HEK293 (cell line): ENCODE measurements around the gene ZNF416.

Source experiments
- SP2 ChIP-seq: fragments of 450-650 bp; formaldehyde crosslinking; IDR thresholded peaks from 2 replicates; pipeline ENCODE4 v1.5.1; 2016; ENCODE audit warnings: missing biosample characterization, missing genetic modification characterization
- ZBTB1 ChIP-seq: fragments of 450-650 bp; formaldehyde crosslinking; IDR thresholded peaks from 2 replicates; pipeline ENCODE4 v1.5.1; 2016; ENCODE audit warnings: missing biosample characterization, missing genetic modification characterization
- TF ChIP-seq, protein P1 (sequence below): fragments of 450-650 bp; formaldehyde crosslinking; IDR thresholded peaks from 2 replicates; pipeline ENCODE4 v1.5.1; 2016; ENCODE audit warnings: missing biosample characterization, missing genetic modification characterization

DNA sequence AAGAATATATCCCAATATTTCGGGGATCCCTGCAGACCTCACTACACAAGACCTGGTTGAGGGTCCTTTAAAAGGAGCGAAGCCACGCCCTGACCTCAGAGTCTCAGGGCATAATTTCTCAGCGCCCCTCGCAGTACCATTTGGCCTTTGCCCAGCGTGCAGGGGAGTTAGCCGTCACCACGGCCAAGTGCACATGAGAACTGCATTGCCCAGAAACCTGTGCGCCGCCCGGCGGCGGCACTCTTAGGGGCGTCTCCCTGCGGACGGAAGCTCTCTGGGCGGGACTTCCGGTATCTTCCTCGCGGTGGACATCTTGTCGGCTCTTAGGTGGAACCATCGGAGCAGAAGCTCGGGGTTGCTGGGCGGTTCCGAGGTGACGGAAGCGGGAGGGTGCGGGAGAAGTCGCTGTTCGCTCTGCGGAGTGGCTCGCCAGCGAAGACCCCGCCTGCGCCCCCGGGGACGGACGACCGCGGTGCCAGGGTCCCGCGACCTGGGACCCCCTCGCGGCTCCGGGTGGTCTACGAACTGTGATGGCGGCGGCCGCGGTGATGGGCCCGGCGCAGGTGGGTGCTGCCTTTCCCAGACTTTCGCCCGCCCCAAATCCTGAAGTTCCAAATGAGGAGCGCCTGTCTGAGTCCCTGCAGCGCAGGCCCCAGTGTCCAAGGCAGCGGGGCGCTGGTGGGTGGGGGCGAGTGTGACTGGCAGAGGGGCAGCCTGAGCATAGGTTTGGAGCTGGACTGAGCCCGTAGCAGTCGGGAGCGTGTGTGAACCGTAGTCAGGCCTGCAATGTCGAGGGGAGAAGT, 35.4 kb upstream of the ZNF416 start, which contains the start of gene ZNF134:
- TF ChIP-seq, protein P1, sequence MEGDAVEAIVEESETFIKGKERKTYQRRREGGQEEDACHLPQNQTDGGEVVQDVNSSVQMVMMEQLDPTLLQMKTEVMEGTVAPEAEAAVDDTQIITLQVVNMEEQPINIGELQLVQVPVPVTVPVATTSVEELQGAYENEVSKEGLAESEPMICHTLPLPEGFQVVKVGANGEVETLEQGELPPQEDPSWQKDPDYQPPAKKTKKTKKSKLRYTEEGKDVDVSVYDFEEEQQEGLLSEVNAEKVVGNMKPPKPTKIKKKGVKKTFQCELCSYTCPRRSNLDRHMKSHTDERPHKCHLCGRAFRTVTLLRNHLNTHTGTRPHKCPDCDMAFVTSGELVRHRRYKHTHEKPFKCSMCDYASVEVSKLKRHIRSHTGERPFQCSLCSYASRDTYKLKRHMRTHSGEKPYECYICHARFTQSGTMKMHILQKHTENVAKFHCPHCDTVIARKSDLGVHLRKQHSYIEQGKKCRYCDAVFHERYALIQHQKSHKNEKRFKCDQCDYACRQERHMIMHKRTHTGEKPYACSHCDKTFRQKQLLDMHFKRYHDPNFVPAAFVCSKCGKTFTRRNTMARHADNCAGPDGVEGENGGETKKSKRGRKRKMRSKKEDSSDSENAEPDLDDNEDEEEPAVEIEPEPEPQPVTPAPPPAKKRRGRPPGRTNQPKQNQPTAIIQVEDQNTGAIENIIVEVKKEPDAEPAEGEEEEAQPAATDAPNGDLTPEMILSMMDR (tag by site-specific recombination): no peak; the same call in 1 of the 2 replicates
- TF ChIP-seq ZBTB1 (tag by site-specific recombination) (no peak), SP2 (tag by site-specific recombination) (peak; percentile 82)
